ENCODE results near the gene PLA2G2F.

Gene PLA2G2F

GRCh38 chr1:20112279-20113000 lies 26.7 kb upstream of the PLA2G2F start:
- no peak for DNase-seq (ENCODE audit: low read depth)
- H3K4me3 ChIP-seq (ENCODE audit: control insufficient read depth, low read depth, low read length), result no peak overlapping the region
- TF ChIP-seq, protein P1, sequence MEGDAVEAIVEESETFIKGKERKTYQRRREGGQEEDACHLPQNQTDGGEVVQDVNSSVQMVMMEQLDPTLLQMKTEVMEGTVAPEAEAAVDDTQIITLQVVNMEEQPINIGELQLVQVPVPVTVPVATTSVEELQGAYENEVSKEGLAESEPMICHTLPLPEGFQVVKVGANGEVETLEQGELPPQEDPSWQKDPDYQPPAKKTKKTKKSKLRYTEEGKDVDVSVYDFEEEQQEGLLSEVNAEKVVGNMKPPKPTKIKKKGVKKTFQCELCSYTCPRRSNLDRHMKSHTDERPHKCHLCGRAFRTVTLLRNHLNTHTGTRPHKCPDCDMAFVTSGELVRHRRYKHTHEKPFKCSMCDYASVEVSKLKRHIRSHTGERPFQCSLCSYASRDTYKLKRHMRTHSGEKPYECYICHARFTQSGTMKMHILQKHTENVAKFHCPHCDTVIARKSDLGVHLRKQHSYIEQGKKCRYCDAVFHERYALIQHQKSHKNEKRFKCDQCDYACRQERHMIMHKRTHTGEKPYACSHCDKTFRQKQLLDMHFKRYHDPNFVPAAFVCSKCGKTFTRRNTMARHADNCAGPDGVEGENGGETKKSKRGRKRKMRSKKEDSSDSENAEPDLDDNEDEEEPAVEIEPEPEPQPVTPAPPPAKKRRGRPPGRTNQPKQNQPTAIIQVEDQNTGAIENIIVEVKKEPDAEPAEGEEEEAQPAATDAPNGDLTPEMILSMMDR (IDR thresholded peaks at IDR 0.05; ENCODE audit: control insufficient read depth, insufficient read depth, low read depth, low read length, missing control alignments), result no peak

DNA sequence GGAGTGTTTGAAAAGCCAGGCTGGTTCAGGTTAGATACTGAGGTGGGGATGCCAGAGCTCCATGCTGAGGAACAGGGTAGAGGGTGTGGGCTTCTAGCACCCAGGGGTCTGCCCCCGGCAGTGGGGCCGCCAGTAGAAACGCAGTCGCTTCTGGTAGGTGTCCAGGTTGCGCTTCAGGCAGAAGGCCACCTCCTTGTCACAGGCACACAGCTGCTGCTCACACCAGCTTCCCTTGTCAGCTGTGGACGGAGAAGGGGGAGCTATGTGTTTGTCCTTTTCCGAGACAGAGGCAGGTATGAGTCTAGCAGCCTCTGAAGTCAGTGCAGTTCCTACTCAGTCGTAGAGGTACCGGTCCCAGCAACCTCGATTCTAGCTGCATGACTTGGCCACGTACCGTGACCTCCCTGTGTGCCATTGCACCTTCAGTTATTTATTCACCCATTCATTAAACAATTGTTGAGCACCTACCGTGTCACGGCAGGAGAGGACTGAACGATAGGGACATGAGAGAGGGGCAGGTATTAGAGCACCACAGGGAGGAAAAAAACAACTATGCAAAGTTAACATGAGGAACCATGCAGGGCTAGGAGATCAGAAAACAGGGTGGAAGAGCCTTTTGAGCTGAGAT lies 25.0 kb upstream of the PLA2G2F start:
- TF ChIP-seq, protein P1 (IDR thresholded peaks at IDR 0.05; ENCODE audit: control insufficient read depth, insufficient read depth, low read depth, low read length, missing control alignments), result no peak
- no peak for DNase-seq (ENCODE audit: low read depth)

GRCh38 chr1:20115479-20115878 lies 23.6 kb upstream of the PLA2G2F start:
- TF ChIP-seq, protein P1 (IDR thresholded peaks at IDR 0.05; ENCODE audit: control insufficient read depth, insufficient read depth, low read depth, low read length, missing control alignments), result no peak
- no peak overlapping the region for H3K4me3 ChIP-seq (ENCODE audit: control insufficient read depth, low read depth, low read length)
- no peak for DNase-seq (ENCODE audit: low read depth)

More for the DNA sequence above, 25.0 kb upstream of the PLA2G2F start:
- H3K4me3 ChIP-seq (ENCODE audit: control insufficient read depth, low read depth, low read length), result no peak overlapping the region

DNA sequence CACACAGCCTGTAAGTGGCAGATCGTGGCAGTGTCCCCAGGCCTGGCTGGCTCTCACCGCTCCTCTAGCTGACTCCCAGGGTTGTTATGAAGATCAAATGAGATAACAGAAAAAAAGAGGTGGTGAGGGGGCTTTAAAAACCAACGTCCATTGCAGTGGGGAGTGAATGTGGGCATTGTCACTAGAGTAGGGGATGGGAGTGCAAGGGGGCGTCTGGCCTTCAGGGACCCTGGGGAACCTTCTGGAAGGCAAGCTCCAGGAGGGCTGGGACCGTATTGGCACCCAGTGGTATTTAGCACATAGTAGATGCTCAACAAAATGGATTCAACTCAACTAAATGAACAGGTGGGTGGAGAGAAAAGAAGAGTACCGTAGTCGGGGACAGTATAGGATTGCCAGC lies 23.2 kb upstream of the PLA2G2F start:
- no peak for DNase-seq (ENCODE audit: low read depth)
- H3K4me3 ChIP-seq (ENCODE audit: control insufficient read depth, low read depth, low read length), result no peak overlapping the region
- TF ChIP-seq, protein P1 (IDR thresholded peaks at IDR 0.05; ENCODE audit: control insufficient read depth, insufficient read depth, low read depth, low read length, missing control alignments), result no peak

DNA sequence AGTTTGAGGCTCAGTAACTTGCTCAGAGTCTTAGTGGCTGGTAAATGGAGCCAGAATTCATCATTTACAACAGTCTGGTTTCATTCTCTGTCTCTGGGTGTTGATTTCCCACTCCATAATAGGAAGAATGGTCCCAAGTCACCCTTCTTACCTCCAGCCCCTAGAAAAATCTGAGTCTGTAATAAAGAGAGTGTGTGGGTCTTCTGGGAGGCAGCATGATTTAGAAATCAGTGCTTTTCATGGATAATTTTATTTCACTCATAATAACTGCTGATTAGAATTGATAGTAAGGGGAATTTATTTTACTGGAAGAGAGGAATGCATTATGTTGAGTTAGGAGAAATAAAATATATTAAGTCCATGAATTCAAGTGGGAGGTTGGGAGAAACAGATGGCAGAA lies 21.9 kb upstream of the PLA2G2F start:
- TF ChIP-seq, protein P1 (IDR thresholded peaks at IDR 0.05; ENCODE audit: control insufficient read depth, insufficient read depth, low read depth, low read length, missing control alignments), result no peak

DNA sequence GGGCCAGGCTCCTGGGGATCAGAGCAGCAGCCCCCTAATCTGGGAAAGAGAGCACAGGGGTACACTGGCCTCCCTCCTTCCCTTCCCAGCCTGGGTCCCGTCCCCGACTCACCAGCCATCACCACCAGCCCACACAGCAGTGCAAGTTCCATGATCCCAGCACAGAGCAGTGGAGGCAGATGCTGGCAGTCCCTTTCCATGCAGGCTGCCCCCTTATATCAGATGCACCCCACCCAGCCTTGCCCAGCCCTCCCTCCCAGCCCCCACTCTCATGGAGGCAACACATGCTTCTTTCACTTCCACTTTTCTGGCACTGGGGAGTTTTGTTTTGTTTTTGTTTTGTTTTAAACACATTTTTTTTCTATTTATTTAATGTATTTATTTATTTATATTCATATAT lies 19.8 kb upstream of the PLA2G2F start, which contains the start of gene PLA2G2D:
Gene PLA2G2D (minus strand): TSS at position 190 of the 400 bp plus-strand sequence. CDS start 38 bp downstream, at position 152.
- DNase-seq (ENCODE audit: low read depth), result no peak
- TF ChIP-seq, protein P1 (IDR thresholded peaks at IDR 0.05; ENCODE audit: control insufficient read depth, insufficient read depth, low read depth, low read length, missing control alignments), result no peak

More for the DNA sequence above, 21.9 kb upstream of the PLA2G2F start:
- H3K4me3 ChIP-seq (ENCODE audit: control insufficient read depth, low read depth, low read length), result no peak overlapping the region
- DNase-seq (ENCODE audit: low read depth), result no peak

More for the DNA sequence above, 19.8 kb upstream of the PLA2G2F start, which contains the start of gene PLA2G2D:
- no peak within 1 kb of the TSS for H3K4me3 ChIP-seq (ENCODE audit: control insufficient read depth, low read depth, low read length)

Measured in AG09309 (cell line).